NCI-H446 treated with DMSO at 0.1 percent for 48 hours (cell line): ENCODE measurements around the gene TCL1A.
"Not testable (repeated sequence)": the region's sequence is repeated elsewhere in the genome, so short reads cannot be mapped to it uniquely, and the experiment has no call there.

Source experiments
- DNase-seq: peaks from one replicate; lab custom pipeline; 2025; lab: John Stamatoyannopoulos, UW

Gene TCL1A

GRCh38 chr14:95677179-95677835 lies 36.6 kb downstream of the TCL1A start:
- DNase-seq: no peak

- DNase-seq: no peak
Measured at GRCh38 chr14:95675486-95675885, 38.4 kb downstream of the TCL1A start.

- DNase-seq: no peak
Measured at GRCh38 chr14:95674613-95675012, 39.3 kb downstream of the TCL1A start.

- no peak for DNase-seq
Measured at GRCh38 chr14:95668235-95668772, 45.6 kb downstream of the TCL1A start.

GRCh38 chr14:95667249-95667693 lies 46.7 kb downstream of the TCL1A start:
- DNase-seq: no peak

- no peak for DNase-seq
Measured at GRCh38 chr14:95666450-95666849, 47.5 kb downstream of the TCL1A start.

- DNase-seq: not testable (repeated sequence)
Measured at GRCh38 chr14:95665530-95665929, 48.4 kb downstream of the TCL1A start.

- no peak for DNase-seq
Measured at GRCh38 chr14:95664546-95664945, 49.4 kb downstream of the TCL1A start.

- no peak for DNase-seq
Measured at GRCh38 chr14:95664066-95664465, 49.9 kb downstream of the TCL1A start.

- no peak for DNase-seq
Measured at GRCh38 chr14:95663226-95663797, 50.6 kb downstream of the TCL1A start.

- no peak for DNase-seq
Measured at GRCh38 chr14:95662376-95663186, 51.3 kb downstream of the TCL1A start.

- DNase-seq: no peak
Measured at GRCh38 chr14:95660651-95661515, 53.0 kb downstream of the TCL1A start.

- no peak for DNase-seq
Measured at GRCh38 chr14:95659990-95660385, 53.9 kb downstream of the TCL1A start.
